Measurements from ENCODE around the gene IFITM1. TPM values are rescaled to one million over a fixed set of nuclear protein-coding genes. Genes with fewer than 3 reads are reported as not detected.

IFITM1 gene
- total and polyA plus RNA-seq, 9 of the 15 experiments (the other 6 are each of a cell fraction or from before 2014, with no cell fraction given), result 691 to 5,579 (median 974) TPM

DNA sequence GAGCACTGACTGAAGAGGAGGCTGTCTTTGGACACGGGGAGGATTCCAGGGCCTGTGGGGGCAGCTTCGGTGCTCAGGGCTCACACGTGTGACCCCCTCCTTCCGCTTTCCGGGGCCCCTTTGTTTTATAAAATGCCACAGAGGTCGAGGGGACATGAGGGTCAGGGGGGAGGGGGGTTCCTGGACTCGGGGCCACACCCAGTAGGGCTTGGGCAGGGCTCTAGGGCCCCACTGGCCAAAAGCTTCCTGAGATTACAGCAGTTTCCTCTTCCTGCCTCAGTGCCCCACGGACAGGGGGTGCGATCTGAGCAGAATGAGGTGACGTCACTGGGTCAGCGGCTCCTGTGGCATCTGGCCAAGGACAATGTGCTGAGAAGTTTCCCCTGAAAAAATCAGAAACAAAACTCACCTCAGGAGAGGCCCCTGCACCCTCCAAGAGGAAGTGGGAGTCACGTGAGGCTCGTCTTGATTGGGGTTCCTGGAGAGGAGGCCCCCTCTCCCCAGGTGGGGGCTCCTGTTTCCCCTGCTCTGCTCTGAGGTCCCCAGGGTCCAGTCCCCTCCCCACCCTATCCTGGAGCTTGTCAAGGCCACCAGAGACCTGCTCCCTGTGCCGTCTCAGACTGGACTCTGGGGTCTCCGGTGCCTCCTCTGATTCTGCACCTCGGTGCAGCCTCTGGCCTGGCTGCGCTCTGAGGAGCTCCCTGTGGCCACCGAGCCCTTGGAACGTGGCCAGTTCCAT, 13.2 kb downstream of the IFITM1 start (continued):
- TF ChIP-seq TAL1 (IDR thresholded peaks at IDR 0.05) (no peak), ESRRB (CRISPR knock-in tag; IDR thresholded peaks at IDR 0.05; ENCODE audit: borderline replicate concordance) (no peak), NFXL1 (CRISPR knock-in tag; IDR thresholded peaks at IDR 0.05) (no peak), XRCC4 (IDR thresholded peaks at IDR 0.05; ENCODE audit: extremely low read depth, insufficient read depth, insufficient read length) (no peak), HNRNPUL1 (IDR thresholded peaks at IDR 0.05; ENCODE audit: low read length) (no peak), HLTF (IDR thresholded peaks at IDR 0.05) (0 out of 2 replicates have a peak, but pooled peaks have one; percentile 58), RFX5 (IDR thresholded peaks at IDR 0.05; ENCODE audit: low read depth, low read length) (no peak), MCM2 (IDR thresholded peaks at IDR 0.05; ENCODE audit: low read depth) (no peak), ZNF707 (CRISPR knock-in tag; conservative IDR thresholded peaks at IDR 0.05) (no peak), FOXA3 (CRISPR knock-in tag; conservative IDR thresholded peaks at IDR 0.05 in 1 of 2, IDR thresholded peaks at IDR 0.05 in 1 of 2) (no peak), YBX1 (IDR thresholded peaks at IDR 0.05) (no peak), CEBPG (CRISPR knock-in tag; IDR thresholded peaks at IDR 0.05) (no peak), CEBPG (tag; conservative IDR thresholded peaks at IDR 0.05 in 1 of 2, IDR thresholded peaks at IDR 0.05 in 1 of 2) (no peak), ZNF316 (IDR thresholded peaks at IDR 0.05) (no peak), FOXP1 (CRISPR knock-in tag; IDR thresholded peaks at IDR 0.05) (no peak; the same call in 1 of the 2 replicates), ZBTB1 (CRISPR knock-in tag; IDR thresholded peaks at IDR 0.05; ENCODE audit: borderline replicate concordance, low read depth) (no peak), ZNF232 (CRISPR knock-in tag; IDR thresholded peaks at IDR 0.05) (no peak), ZFX (CRISPR knock-in tag; IDR thresholded peaks at IDR 0.05) (peak; percentile 43), STAT5B (CRISPR knock-in tag; IDR thresholded peaks at IDR 0.05) (no peak)
- TF ChIP-seq, protein P1, sequence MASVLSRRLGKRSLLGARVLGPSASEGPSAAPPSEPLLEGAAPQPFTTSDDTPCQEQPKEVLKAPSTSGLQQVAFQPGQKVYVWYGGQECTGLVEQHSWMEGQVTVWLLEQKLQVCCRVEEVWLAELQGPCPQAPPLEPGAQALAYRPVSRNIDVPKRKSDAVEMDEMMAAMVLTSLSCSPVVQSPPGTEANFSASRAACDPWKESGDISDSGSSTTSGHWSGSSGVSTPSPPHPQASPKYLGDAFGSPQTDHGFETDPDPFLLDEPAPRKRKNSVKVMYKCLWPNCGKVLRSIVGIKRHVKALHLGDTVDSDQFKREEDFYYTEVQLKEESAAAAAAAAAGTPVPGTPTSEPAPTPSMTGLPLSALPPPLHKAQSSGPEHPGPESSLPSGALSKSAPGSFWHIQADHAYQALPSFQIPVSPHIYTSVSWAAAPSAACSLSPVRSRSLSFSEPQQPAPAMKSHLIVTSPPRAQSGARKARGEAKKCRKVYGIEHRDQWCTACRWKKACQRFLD (CRISPR knock-in tag; IDR thresholded peaks at IDR 0.05), result peak; percentile 74
- TF ChIP-seq, protein P2, sequence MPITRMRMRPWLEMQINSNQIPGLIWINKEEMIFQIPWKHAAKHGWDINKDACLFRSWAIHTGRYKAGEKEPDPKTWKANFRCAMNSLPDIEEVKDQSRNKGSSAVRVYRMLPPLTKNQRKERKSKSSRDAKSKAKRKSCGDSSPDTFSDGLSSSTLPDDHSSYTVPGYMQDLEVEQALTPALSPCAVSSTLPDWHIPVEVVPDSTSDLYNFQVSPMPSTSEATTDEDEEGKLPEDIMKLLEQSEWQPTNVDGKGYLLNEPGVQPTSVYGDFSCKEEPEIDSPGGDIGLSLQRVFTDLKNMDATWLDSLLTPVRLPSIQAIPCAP (CRISPR knock-in tag; IDR thresholded peaks at IDR 0.05; ENCODE audit: borderline replicate concordance), result no peak
- TF ChIP-seq, protein P3, sequence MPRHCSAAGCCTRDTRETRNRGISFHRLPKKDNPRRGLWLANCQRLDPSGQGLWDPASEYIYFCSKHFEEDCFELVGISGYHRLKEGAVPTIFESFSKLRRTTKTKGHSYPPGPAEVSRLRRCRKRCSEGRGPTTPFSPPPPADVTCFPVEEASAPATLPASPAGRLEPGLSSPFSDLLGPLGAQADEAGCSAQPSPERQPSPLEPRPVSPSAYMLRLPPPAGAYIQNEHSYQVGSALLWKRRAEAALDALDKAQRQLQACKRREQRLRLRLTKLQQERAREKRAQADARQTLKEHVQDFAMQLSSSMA (CRISPR knock-in tag; IDR thresholded peaks at IDR 0.05), result 0 out of 2 replicates have a peak, but pooled peaks have one; percentile 11
- TF ChIP-seq, protein P4, sequence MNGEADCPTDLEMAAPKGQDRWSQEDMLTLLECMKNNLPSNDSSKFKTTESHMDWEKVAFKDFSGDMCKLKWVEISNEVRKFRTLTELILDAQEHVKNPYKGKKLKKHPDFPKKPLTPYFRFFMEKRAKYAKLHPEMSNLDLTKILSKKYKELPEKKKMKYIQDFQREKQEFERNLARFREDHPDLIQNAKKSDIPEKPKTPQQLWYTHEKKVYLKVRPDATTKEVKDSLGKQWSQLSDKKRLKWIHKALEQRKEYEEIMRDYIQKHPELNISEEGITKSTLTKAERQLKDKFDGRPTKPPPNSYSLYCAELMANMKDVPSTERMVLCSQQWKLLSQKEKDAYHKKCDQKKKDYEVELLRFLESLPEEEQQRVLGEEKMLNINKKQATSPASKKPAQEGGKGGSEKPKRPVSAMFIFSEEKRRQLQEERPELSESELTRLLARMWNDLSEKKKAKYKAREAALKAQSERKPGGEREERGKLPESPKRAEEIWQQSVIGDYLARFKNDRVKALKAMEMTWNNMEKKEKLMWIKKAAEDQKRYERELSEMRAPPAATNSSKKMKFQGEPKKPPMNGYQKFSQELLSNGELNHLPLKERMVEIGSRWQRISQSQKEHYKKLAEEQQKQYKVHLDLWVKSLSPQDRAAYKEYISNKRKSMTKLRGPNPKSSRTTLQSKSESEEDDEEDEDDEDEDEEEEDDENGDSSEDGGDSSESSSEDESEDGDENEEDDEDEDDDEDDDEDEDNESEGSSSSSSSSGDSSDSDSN (IDR thresholded peaks at IDR 0.05; ENCODE audit: borderline replicate concordance in 1 of 2, low read depth in 2 of 2, low read length in 2 of 2), result 0 out of 4 replicates have a peak, but pooled peaks of 1 of the 2 experiments have one; percentile 43

Data from K562 (cell line).